ENCODE data around the gene RPL31.

- TF ChIP-seq POLR2A (IDR thresholded peaks at IDR 0.05): no peak
- no peak for TF ChIP-seq CTCF (IDR thresholded peaks at IDR 0.05)
Observed at GRCh38 chr2:100987974-100988373, 14.1 kb upstream of the RPL31 start.

All from adrenal gland (tissue), 5 donors.